ENCODE data around the gene KLHL42.

KLHL42 gene

DNA sequence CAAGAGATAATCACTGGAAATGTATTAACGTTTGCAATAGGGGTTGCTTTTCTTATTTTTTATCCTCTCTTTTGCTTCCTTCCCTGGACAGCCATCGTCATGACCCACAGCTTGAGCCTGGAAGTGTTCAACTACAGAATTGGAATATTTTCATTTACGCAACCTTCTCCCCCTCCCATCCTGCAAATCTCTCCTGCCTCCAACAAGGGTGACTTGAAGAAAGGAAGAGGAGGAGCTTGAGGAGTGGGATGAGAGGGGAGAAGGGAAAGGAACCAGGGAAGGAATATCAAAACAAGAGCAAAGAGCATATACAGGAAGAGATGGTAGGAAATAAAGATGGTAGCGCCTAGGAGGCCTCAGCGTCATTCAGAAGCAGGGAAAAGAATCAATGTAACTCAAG lies 1.6 kb downstream of the KLHL42 start:
- no peak for DNase-seq

DNA sequence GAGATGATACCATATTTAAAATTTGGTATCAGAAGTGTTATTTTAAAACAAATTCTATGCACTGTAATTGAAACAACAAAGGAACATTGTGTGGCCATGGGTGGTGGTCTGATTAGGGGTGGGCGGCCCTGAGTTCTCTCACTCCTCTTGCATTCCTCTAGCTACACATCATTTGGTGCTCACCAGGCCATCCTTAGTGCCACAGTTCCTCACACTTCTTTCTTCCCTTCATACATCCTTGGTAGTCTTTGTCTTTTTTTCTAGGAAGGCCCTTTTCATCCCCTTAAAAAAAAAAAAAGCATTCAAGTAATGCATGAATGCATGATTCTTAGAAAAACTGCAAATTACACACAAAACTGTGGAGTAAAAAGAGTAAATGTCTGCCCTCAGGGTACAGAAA lies 2.4 kb downstream of the KLHL42 start:
- no peak for DNase-seq

DNA sequence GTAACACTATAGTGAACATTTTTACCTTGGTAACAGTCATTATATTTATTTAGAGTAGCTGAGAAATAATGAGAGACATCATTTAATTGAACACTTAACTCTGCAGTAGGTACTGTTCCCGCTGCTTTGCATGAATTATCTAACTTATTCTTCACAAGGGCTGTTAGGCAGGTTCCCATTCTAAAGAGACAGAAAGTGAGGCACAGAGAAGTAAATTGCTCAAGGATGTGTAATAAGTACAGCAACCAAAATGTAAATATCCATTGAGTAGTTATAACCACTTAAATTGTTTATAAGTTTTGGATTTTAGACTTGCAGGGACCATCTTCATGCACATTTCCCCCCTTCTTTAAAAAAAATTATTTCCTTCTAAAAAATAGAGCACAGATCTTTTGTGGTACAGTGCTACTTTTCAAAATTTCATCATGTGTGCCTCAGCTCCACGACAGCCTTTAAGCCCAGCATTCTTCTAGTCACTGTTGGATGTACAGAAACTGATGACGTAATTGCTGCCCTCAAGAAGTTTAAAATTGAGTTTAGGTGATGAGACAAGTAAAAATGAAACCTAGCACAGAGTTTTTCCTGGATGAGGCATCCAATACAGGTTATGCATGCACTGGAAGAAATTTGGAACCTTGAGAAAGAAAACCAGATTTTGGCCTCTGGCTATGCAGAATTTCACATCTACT lies 6.0 kb downstream of the KLHL42 start:
- no peak for DNase-seq

DNA sequence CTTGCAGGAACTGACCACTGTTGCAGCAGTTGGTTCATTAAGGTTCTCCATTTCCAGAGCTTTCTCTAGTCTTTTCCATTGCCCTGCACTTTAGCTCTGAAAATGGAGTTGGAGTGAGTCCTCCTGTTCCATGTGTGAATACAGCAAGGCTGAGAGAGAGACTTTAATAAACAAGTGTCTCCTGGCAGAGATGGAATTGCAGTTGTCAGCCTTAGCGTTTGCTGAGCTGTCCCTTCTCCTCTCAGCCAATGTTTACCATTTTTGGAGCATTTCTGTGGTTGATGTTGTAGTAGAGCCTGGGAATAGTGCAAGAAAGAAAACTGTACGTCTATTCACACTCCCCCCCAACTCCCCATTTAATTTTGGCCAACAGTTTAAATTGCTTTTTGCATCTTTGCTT lies 7.5 kb downstream of the KLHL42 start:
- DNase-seq = no peak

DNA sequence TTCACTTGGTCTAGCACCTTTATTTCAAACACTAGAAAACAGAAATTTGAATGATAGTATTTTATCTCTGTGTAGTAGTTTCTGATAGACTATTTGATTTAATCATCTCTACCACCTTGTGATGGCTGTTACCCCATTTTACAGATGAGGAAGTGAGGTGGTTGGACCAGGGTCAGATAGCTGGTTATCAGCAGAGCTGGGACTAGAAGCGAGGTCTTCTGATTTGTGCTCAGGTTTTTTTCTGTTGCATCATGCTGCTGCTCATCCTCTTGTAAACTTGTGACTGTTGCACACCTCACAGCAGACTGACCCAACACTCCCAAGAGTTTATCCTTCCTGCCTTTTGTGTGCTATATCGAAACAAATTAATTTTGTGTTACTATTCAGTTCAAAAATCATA lies 10.1 kb downstream of the KLHL42 start:
- DNase-seq = no peak

DNA sequence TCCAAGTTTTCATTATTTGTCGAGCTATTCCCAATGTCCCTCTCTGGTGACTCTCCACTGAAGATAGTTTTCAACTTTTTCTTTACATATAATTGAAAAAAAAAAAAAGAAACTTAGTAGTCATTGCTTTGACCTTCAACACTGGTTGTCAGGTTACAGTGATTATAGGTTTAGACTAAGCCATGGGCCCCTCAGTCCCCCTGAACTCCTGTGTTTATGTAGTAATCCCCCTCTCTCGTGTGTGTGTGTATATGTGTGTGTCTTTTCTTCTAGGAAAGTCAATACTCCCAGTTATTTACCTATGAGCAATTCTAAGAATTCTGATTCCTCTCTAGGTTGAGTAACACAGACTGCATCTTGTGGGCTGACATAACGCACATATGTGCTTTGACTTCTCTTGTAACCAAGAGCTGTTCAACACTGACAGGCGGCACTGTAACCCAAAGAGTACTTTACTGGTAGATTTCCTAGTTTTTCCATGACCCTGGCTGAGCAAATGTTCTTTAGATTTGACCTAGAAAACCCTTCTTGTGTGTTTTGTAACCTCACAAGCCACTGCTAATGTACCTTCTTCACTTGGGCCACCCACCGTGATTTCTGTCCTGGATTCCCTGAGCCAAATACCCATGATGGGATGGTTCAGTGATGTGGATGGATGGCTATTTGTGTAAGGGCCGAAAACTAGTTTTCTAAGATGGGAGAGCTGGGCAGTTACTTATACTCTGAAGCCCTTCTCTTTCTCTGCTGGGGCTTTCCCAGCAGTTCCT lies 15.0 kb downstream of the KLHL42 start:
- no peak for DNase-seq

DNA sequence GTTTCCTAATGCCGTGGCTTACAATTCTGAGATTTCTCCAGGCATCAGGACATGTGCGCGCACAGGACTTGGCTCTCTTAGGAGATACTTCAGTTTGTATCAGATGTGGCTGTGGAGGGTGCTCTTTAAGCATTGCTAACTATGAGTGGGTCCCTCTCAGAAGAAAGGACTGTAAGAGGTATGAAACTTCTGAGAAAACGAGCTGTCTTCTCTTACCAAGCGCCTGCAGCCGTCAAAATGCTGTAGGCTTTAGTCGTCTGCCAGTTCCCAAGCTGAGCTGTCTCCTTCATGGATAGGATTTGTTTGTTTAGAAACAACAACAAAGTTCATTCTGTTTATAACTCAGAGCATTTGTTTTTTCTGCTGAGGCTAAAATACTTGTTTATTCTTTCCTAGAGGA lies 16.1 kb downstream of the KLHL42 start:
- DNase-seq = no peak

DNA sequence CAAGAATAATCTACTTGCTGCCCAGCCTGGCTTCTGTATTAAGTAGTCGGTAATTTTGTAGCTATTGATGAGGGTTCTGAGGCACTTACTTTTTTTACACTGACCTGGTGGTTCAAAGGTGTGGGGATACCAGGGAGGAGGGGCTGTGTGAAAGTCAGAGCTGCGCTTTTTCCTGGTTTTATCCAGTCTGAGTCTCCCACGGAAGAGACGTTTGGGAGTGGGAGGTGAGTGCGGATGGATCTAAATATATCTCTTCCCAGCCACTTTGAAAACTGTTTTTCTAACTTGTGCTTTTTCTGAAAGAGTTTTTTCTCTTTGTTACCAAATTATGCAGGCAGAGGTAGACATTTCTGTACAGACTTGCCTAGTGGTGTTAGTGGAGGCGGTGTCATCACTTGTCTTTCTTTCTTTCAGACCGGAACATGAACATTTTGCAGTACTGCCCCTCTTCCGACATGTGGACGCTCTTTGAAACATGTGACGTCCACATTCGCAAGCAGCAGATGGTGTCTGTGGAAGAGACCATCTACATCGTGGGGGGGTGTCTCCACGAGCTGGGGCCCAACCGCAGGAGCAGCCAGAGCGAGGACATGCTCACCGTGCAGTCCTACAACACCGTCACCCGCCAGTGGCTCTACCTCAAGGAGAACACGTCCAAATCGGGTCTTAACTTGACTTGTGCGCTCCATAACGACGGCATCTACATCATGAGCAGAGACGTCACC lies 17.4 kb downstream of the KLHL42 start:
- no peak for DNase-seq

DNA sequence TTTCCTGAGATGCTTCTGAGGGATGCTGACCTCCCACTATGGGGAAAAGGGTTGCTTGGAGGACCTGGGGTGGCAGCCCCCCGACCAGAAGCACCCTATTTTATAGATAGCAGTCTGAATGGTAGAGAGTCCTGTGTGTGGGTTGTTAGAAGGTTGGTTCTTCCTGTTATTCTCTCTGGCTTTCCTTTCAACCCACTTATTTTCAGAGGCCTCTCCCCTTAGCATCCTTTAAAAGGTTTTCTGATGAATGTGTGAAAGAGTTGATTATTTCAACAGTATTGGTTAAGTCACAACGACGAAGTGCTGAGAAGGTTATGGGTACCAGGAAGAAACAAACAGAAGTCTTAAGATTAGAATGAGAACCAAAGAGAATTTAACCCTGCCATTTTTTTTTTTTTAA lies 20.8 kb downstream of the KLHL42 start:
- DNase-seq = no peak

DNA sequence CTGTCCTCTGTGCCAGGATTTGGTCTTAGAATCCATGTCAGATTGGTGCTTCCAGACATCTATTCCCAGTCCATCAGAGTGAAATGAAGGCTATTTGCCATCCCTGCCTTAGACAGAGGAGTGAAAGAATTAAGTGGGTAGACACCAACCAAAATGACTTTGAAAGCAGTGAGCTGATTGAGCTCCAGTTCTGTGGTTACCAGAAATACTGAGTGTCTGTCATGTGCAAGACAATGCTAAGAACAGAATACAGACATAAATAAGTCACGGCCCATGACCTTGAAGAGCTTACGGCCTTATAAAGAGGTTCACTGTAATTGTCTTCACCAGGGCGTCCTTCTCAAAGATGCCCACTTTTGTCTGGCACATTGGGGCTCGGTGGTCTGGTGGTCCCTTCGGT lies 21.6 kb downstream of the KLHL42 start:
- DNase-seq = no peak

DNA sequence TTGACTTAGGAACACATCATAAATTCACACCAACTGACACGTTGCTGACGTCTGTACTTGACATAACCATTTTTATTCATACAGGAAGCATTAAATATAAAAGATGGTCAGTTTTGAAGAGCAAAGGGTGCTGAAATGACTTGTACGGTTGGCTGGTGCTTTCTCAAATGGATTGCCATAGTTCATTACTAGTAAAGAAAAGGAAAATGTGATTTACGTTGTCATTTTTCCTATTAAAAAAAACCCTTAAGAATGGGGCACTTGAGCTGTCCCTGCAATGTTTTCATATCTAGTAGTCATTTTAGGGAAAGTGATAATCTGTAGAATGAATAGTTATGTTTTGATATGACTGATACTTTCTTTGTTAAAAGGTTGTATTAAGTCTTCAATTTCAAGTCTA lies 22.5 kb downstream of the KLHL42 start:
- DNase-seq = no peak

DNA sequence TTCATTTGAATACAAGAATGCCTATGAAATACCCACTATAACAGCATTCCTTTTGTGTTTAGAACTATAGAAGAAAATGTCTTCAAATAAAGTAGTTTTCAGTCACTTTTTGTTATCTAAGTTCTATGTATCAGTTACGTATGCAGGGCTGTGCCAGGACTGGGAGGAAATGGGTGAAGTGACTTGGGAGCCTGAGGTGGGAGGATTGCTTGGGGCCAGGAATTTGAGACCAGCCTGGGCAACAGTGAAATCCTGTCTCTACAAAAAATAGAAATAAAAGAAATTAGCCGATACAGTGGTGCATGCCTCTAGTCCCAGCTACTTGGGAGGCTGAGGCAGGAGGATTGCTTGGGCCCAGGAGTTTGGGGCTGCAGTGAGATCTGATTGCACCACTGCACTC lies 22.9 kb downstream of the KLHL42 start:
- no peak for DNase-seq

DNA sequence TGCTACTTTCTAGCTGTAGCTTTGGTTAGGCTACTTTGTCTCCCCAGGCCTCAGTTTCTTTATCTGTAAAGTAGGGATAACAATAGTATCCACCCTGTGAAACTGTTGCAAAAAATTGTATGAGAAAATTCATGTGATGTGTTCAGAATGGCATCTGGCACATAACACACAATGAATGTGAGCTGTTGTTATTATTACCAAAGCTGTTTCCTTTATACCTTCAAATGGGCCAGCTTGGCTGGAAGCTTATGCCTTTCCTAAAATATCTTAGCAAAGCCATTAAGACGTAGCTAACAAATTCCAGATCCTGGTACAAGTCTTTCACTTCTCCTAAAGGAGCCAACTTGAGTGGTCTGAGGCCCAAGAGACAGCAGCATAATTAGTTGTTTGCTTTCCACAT lies 25.2 kb downstream of the KLHL42 start:
- no peak for DNase-seq

DNA sequence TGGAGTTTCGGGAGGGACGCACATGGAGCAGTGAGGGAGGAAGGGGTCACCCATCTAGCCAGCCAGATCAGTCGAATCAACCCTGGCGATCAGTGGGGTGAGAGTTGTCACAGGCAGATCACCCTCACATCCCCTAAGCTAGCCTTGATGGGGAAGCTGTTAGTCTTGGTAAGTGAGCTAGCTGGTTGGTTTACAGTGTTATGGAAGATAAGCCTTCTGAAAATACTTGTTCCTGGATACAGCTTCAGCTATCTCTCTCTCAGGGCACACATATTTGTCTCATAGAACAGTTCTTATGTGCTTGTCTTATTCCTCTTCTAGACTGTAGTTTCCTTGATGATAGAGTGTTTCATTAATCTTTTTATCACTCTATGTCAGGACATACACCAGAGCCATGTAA lies 26.2 kb downstream of the KLHL42 start:
- no peak for DNase-seq

DNA sequence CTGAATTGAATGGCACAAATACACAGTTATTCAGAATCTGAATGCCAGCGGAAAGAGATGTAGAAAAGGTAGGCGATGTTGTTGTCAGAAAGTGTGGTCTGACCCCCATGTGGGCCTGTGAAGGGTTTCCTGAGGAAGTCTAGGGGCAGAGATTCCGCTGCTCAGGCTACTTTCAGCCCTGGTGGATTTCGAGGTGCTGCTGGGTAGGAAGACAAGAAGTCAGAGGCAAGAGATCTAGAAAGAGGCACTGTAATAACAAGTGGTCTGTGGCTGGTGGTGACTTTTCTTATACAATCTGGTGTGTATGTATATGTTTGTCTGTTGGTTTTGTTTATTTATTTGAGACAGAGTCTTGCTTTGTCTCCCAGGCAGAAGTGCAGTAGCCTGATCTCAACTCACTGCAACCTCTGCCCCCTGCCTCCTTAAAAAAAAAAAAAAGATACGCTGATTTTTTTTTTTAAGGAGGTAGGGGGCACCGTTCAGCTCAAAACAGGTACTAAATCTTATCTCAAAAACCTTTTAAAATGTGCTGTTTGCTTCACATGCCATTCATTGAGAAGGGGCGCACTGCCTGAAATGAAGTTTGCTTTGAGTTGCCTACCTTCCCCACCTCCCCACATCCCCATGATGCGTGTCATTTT lies 27.1 kb downstream of the KLHL42 start:
- peak; percentile 23 to 29 for DNase-seq

DNA sequence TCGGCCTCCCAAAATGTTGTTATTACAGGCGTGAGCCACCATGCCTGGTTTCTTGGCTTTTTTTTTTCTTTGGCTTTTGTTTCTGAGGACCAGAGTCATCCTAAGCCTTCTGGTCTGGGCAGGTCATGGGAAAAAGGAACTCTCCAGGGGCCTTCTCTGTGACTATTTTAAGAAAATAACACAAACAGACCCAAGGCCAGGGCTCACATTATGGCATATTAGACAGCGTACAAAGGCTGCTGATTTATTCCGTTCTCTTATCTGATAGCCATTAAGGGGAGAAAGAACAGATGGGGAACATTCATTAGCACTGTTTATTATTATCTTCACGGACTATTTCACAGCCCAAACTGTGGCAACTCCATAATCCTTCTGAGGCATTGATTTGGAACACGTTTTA lies 28.8 kb downstream of the KLHL42 start:
- DNase-seq = no peak

DNA sequence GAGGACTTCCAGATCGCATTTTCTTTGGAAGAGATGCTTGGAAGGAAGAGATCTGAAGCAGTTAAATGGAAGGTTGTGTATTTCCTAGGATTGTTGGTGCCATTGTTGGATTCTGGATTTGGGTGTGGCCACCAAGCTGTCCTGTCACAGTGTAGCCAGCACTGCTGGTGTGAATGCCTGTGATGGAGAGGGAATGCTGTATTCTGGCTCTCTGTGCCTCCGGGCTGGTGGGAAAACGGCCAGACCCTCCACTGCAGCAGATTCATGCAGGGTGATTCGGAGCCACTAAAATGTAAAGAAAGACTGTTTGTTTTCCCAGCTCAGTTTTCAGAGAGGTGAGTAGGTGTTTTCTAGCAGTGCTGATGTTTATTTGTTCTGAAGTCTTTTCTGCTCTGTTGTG lies 30.7 kb downstream of the KLHL42 start:
- no peak for DNase-seq

DNA sequence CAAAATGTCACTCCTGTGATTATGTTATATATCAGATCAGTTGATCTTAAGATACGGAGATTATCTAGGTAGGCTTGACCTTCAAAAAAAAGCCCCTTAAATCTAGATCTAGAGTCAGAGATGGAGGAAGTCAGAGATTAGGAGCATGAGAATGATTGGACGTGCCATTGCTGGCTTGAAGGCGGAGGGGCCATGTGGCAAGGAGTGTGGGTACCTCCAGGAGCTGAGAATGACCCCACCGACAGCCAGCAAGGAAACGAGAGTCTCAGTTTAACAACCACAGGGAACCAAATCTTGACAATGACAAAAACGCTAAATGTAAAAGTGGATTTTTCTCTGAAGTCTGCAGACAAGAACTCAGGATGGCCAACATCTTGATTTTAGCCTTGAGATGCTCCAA lies 32.5 kb downstream of the KLHL42 start:
- DNase-seq = no peak

DNA sequence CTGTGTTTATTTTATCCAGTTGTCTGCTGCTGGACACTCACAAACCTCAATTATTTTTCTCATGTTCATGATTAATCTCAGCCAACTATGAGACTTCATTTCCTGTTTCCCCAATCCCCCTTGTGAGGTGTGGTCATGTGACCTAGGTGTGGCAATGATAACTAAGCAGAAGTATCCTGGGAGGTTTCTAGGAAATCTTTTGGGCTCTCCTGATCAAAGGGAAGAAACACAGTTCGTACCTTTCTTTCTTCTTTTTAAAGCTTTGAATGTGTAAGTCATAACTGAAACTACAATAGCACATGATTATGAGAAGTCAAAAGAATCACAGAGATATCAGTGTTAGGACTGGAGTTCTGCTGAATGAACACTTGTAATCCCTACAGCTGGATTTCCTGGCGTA lies 34.4 kb downstream of the KLHL42 start:
- no peak for DNase-seq

DNA sequence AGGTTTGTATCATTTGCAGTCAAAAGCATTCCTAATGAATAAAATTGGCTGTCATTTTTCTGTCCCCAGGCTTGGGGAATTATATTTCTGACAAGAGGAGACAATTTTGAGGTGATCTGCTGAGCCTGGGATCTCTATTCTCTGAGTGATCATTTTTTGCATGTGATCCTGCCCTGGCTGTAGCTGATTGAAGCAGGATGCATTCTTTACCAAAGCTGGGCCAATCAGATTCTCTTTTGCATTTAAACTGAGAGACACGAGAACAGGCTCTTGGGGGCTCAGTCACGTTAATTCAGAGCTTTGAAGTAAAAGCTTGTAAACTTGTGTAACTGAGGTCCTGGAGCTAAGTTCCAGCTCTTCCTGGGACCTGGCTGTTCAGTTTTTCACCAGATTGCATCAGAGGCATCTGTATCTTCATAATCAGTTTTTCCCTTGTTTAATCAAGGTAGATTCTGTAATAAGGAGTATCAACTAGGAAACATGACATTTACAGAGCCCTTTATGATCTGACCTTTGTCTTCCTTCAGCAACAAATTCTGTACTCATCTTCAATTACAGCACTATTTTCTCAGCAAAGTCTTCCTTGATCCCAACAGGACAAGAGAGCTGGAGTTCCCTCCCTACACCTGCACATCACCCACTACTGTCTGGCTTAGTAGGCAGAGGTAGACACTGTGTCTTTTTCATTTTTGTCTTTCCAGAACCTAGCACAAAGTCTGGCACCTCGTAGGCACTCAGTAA lies 35.0 kb downstream of the KLHL42 start:
- no peak for DNase-seq

DNA sequence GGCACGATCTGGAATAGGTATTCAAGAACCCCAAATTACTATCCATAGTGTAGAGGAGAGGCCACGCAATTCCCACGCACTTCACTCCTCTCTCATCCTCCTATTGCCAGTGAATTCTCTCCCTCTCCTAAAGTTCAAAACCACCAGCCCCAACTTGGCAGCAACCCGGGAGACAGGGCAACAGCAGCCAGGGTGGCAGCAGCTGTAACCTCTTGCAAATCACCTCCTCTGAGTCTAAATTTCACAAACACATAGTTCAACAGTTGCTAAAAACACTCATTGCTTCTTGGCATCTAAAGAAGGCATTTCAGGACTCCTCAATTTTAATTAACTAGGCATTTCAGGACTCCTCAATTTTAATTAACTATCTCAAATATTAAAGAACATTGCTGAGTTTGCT lies 37.7 kb downstream of the KLHL42 start:
- DNase-seq = no peak

DNA sequence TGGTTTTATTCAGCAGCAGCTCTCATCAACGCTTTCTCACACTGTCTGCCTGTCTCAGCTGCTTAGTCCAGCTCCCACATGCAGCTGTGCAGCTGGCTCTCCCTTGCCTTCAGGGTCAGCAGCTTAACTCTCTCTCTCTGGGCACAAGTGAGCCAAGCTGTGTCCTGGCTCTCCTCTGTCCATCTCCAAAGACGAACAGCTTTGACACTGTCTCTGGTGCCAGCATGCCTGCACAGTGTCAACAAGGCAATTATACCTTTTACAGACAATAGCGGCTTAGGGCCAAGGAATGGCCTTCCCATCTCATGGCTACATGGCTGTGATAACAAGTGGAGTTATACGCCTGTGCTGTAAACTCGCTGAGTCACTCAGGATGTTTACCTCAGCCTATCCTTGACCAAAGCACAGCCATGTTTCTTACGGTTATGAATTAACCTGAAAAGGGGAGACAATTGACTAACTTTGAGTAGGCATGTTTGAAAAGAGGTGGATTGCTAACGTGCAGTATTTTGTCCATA lies 38.4 kb downstream of the KLHL42 start:
- DNase-seq = no peak

DNA sequence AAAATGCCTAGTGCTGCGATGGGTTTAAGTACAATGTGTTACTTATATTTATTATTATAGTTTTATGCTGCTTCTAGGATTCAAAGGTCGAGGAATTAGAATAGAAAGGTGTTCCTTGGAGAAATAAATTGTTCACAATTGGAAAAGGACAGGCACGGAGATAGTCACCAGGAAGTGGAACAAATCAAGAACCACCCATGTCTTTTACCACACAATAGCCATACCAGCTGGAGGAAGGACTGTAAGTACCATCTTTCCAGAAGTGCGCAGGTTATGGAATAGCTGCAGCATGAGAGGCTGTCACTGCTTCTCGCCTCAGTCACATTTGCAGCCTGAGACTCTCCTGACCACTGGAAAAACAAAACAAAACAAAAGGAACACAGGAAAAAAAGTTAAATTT lies 40.5 kb downstream of the KLHL42 start:
- no peak for DNase-seq

All from stimulated activated CD4-positive, alpha-beta T cell treated with anti-CD3 and anti-CD28 coated beads, Interleukin-2, amount 100 ng/mL, for 24 hours (primary cell).